Thoracic aorta (tissue), 2 donors: ENCODE results near the gene MARCHF9. TPM values are rescaled to one million over a fixed set of nuclear protein-coding genes. Genes with fewer than 3 reads are reported as not detected.

Source experiments
- ATAC-seq: fragments of 150-250 bp; one replicate; pipeline ENCODE4 v1.8.0; 2017; ENCODE audit warnings: low read depth; ENCODE audit not compliant: insufficient number of reproducible peaks, low FRiP score
- DNase-seq: peaks from one replicate; pipeline ENCODE4 v3.0.0-alpha.2; 2020; ENCODE audit warnings: low spot score
- H3K27ac ChIP-seq, 2 donors: fragments of 200-600 bp; sonication (generic); 1 replicate in 1 of 2; 2 replicates in 1 of 2; pipeline ENCODE4 v1.5.1; 2016; ENCODE audit warnings: mild to moderate bottlenecking in 2 of 2, moderate library complexity in 2 of 2
- H3K27me3 ChIP-seq: fragments of 200-600 bp; sonication (generic); replicated peaks from 2 replicates; pipeline ENCODE4 v1.6.0; 2016; ENCODE audit warnings: mild to moderate bottlenecking; ENCODE audit not compliant: insufficient read depth
- H3K36me3 ChIP-seq: fragments of 200-600 bp; sonication (generic); one replicate; pipeline ENCODE4 v1.5.1; 2016
- H3K4me1 ChIP-seq, 2 donors: fragments of 200-600 bp; sonication (generic); 1 replicate in 1 of 2; 2 replicates in 1 of 2; pipeline versions ENCODE4 v1.5.1 to v1.6.0; 2016; ENCODE audit warnings: low read depth in 2 of 2, mild to moderate bottlenecking in 1 of 2; ENCODE audit not compliant: control insufficient read depth in 1 of 2
- H3K4me3 ChIP-seq: fragments of 200-600 bp; sonication (generic); 2 replicates; pipeline ENCODE4 v1.5.1; 2016; ENCODE audit warnings: mild to moderate bottlenecking
- H3K9me3 ChIP-seq: fragments of 200-600 bp; sonication (generic); 2 replicates; pipeline ENCODE4 v1.5.1; 2016
- CTCF ChIP-seq: fragments of 200-600 bp; sonication (generic); IDR thresholded peaks from one replicate; pipeline ENCODE4 v1.5.1; 2019; ENCODE audit warnings: antibody characterized with exemption
- total RNA-seq, 2 donors: library from RNA; depleted of rRNA; stranded (reverse); fragments of >200 nt; gene quantifications; one replicate each; pipeline versions ENCODE4 v1.1.0 to v1.2.3, GENCODE V29; 2016

MARCHF9 gene
- total RNA-seq, 2 donors from 2014 or later = 8.8 to 11.2 TPM

- Histone ChIP-seq H3K36me3 (peaks cover 8% of the 10 kb centered on the region), H3K9me3 (no peaks in the 10 kb centered on the region), H3K4me1 (peaks cover 9 to 24% of the 10 kb centered on the region in 2 donors), H3K27me3 (no peaks in the 10 kb centered on the region), H3K27ac (no peak overlapping the region), H3K4me3 (no peak overlapping the region)
- DNase-seq (no peak), ATAC-seq (no peak)
- no peak for TF ChIP-seq CTCF
Observed at GRCh38 chr12:57775044-57775443, 20.1 kb downstream of the MARCHF9 start.

- H3K9me3 ChIP-seq = no peaks in the 10 kb centered on the region
- peaks cover 8% of the 10 kb centered on the region for H3K36me3 ChIP-seq
- no peak for TF ChIP-seq CTCF
- DNase-seq = no peak
- H3K27me3 ChIP-seq = no peaks in the 10 kb centered on the region
- no peak overlapping the region for H3K4me3 ChIP-seq
- peaks cover 9 to 24% of the 10 kb centered on the region in 2 donors for H3K4me1 ChIP-seq
- no peak overlapping the region for H3K27ac ChIP-seq
- no peak for ATAC-seq
Observed at GRCh38 chr12:57775563-57776246, 20.8 kb downstream of the MARCHF9 start.

- Histone ChIP-seq H3K4me3 (no peak overlapping the region), H3K4me1 (peaks cover 9 to 18% of the 10 kb centered on the region in 2 donors), H3K27ac (no peak overlapping the region), H3K36me3 (peaks cover 8% of the 10 kb centered on the region), H3K27me3 (no peaks in the 10 kb centered on the region), H3K9me3 (no peaks in the 10 kb centered on the region)
- ATAC-seq (no peak), DNase-seq (no peak)
- no peak for TF ChIP-seq CTCF
Observed at GRCh38 chr12:57776247-57776587, 21.3 kb downstream of the MARCHF9 start.

- H3K27me3 ChIP-seq = no peaks in the 10 kb centered on the region
- DNase-seq (no peak), ATAC-seq (no peak)
- no peak overlapping the region for H3K27ac ChIP-seq
- peaks cover 9 to 18% of the 10 kb centered on the region in 2 donors for H3K4me1 ChIP-seq
- H3K4me3 ChIP-seq = no peak overlapping the region
- no peaks in the 10 kb centered on the region for H3K9me3 ChIP-seq
- H3K36me3 ChIP-seq = peaks cover 8% of the 10 kb centered on the region
- TF ChIP-seq CTCF = no peak
Observed at GRCh38 chr12:57777367-57777766, 22.5 kb downstream of the MARCHF9 start.

- DNase-seq = no peak
- peaks cover 8% of the 10 kb centered on the region for H3K36me3 ChIP-seq
- no peaks in the 10 kb centered on the region for H3K27me3 ChIP-seq
- peaks cover 8 to 18% of the 10 kb centered on the region in 2 donors for H3K4me1 ChIP-seq
- no peak overlapping the region for H3K27ac ChIP-seq
- no peak overlapping the region for H3K4me3 ChIP-seq
- no peak for ATAC-seq
- no peak for TF ChIP-seq CTCF
- no peaks in the 10 kb centered on the region for H3K9me3 ChIP-seq
Observed at GRCh38 chr12:57777911-57778310, 23.0 kb downstream of the MARCHF9 start.
